ENCODE results near the gene LONP1.

DNA sequence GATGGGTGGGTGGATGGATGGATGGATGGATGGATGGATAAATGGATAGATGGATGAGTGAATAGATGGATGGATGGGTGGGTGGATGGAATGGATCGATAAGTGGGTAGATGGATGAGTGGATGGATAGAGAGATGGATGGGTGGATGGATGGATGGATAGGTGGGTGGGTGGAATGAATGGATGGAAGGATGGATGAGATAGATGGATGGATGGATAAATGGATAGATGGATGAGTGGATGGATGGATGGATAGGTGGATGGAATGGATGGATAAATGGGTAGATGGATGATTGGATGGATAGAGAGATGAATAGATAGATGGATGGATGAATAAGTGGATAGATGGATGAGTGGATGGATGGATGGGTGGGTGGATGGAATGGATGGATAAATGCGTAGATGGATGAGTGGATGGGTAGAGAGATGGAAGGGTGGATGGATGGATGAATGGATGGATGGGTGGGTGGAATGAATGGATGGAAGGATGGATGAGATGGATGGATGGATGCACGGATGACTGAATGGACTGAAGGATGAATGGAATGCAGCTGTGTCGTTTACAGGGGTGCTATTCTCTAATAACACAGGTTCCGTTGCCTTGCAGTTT, 42.8 kb upstream of the LONP1 start:
- TF ChIP-seq, protein P1, sequence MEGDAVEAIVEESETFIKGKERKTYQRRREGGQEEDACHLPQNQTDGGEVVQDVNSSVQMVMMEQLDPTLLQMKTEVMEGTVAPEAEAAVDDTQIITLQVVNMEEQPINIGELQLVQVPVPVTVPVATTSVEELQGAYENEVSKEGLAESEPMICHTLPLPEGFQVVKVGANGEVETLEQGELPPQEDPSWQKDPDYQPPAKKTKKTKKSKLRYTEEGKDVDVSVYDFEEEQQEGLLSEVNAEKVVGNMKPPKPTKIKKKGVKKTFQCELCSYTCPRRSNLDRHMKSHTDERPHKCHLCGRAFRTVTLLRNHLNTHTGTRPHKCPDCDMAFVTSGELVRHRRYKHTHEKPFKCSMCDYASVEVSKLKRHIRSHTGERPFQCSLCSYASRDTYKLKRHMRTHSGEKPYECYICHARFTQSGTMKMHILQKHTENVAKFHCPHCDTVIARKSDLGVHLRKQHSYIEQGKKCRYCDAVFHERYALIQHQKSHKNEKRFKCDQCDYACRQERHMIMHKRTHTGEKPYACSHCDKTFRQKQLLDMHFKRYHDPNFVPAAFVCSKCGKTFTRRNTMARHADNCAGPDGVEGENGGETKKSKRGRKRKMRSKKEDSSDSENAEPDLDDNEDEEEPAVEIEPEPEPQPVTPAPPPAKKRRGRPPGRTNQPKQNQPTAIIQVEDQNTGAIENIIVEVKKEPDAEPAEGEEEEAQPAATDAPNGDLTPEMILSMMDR (IDR thresholded peaks at IDR 0.05; ENCODE audit: insufficient read depth, low read depth, low read length): no peak
- no peak for TF ChIP-seq EZH2 (IDR thresholded peaks at IDR 0.05; ENCODE audit: insufficient read depth, low read length)
